Testis (tissue), 3 donors: Measurements from ENCODE around the gene PAX8. TPM values are rescaled to one million over a fixed set of nuclear protein-coding genes. Genes with fewer than 3 reads are reported as not detected.

ENCODE experiments used
- DNase-seq: peaks from one replicate; pipeline ENCODE4 v3.0.0-alpha.2; 2019
- H3K27ac ChIP-seq, 2 donors: fragments of 200-600 bp; sonication (generic); one replicate each; pipeline ENCODE4 v1.5.1; 2019
- H3K27me3 ChIP-seq: fragments of 200-600 bp; sonication (generic); one replicate; pipeline ENCODE4 v1.5.1; 2019
- H3K36me3 ChIP-seq: fragments of 200-600 bp; sonication (generic); one replicate; pipeline ENCODE4 v1.5.1; 2017; ENCODE audit warnings: low read depth; ENCODE audit errors: missing control alignments
- H3K4me1 ChIP-seq: fragments of 200-600 bp; sonication (generic); one replicate; pipeline ENCODE4 v1.5.1; 2019
- H3K4me3 ChIP-seq, 2 donors: fragments of 200-600 bp; sonication (generic); one replicate each; pipeline ENCODE4 v1.5.1; 2017 to 2019
- H3K9me3 ChIP-seq: fragments of 200-600 bp; sonication (generic); one replicate; pipeline ENCODE4 v1.5.1; 2017
- POLR2A ChIP-seq: fragments of 450-650 bp; IDR thresholded peaks from one replicate; pipeline ENCODE4 v1.6.1; 2017; ENCODE audit warnings: antibody characterized with exemption, mild to moderate bottlenecking, moderate library complexity
- WGBS, 2 donors: methylation state at CpG; one replicate each; pipeline ENCODE4 v1.1.5; 2018; 5-methylcytosine and 5-hydroxymethylcytosine counted together
- intact Hi-C: fragments of 100-400 bp; cut with DNase I; formaldehyde crosslinking; loops from one replicate; pipeline ENCODE4 v1.15.1; 2023; ENCODE audit warnings: low total_unique reads
- polyA plus RNA-seq: library from polyadenylated mRNA; stranded (reverse); fragments of 350-450 nt; fragmentation: Illumina TruSeq; extraction: RNeasy Lipid Tissue Mini Kit (QIAGEN cat#74804); gene quantifications from one replicate; pipeline ENCODE4 v1.2.3, GENCODE V29; 2014; ENCODE audit warnings: low read depth, low replicate concordance; ENCODE audit not compliant: insufficient read depth
- total RNA-seq, 2 donors: library from RNA; depleted of rRNA; stranded (reverse); fragments of >200 nt; gene quantifications; one replicate each; pipeline ENCODE4 v1.2.3, GENCODE V29; 2016
- TF ChIP-seq, protein P1 (sequence below), 3 experiments: fragments of 450-650 bp in 2 of 3; fragments of 200-600 bp in 1 of 3; sonication (generic) in 1 of 3; IDR thresholded peaks; one replicate each; pipeline ENCODE4 v1.5.1; 2016 to 2019; ENCODE audit warnings: antibody characterized with exemption in 3 of 3, mild to moderate bottlenecking in 2 of 3, moderate library complexity in 1 of 3

Gene PAX8
- total and polyA plus RNA-seq, 3 donors from 2014 or later, result 4.7 to 22.3 (median 5.4) TPM

DNA sequence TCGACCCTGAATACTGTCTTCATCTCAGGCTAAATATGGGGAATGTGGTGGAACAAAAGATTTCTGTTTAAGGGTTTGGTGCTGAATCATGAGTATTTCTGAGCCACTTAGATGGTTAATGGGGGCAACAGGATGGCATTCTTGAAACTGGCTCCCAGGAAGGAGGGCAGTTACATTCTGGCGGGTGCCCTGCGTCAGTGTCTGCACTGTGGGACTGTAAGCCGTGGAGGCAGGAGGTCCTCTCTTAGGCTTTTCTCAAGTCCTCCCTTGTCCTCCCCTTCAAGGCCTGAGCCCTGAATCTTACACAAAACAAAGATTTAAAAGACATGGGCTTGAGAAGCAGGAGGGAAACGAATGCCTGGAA lies 59.2 kb downstream of the PAX8 start:
- DNase-seq, result no peak
- TF ChIP-seq POLR2A, result no peak
- TF ChIP-seq, protein P1, sequence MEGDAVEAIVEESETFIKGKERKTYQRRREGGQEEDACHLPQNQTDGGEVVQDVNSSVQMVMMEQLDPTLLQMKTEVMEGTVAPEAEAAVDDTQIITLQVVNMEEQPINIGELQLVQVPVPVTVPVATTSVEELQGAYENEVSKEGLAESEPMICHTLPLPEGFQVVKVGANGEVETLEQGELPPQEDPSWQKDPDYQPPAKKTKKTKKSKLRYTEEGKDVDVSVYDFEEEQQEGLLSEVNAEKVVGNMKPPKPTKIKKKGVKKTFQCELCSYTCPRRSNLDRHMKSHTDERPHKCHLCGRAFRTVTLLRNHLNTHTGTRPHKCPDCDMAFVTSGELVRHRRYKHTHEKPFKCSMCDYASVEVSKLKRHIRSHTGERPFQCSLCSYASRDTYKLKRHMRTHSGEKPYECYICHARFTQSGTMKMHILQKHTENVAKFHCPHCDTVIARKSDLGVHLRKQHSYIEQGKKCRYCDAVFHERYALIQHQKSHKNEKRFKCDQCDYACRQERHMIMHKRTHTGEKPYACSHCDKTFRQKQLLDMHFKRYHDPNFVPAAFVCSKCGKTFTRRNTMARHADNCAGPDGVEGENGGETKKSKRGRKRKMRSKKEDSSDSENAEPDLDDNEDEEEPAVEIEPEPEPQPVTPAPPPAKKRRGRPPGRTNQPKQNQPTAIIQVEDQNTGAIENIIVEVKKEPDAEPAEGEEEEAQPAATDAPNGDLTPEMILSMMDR (IDR thresholded peaks at IDR 0.05), result no peak
- intact Hi-C loops, result no loop called here
- peaks cover 20% of the 10 kb centered on the region for H3K4me1 ChIP-seq
- H3K36me3 ChIP-seq, result no peaks in the 10 kb centered on the region
- no peaks in the 10 kb centered on the region for H3K9me3 ChIP-seq
- 80 to 81% methylated on average over 5 of the region's 5 CpGs for WGBS, 2 donors
- no peak overlapping the region for H3K27ac ChIP-seq
- H3K4me3 ChIP-seq, result no peak overlapping the region
- no peaks in the 10 kb centered on the region for H3K27me3 ChIP-seq

- DNase-seq, result no peak
- no peak overlapping the region for H3K4me3 ChIP-seq
- H3K27me3 ChIP-seq, result no peaks in the 10 kb centered on the region
- no peak overlapping the region for H3K27ac ChIP-seq
- no peaks in the 10 kb centered on the region for H3K9me3 ChIP-seq
- peaks cover 20% of the 10 kb centered on the region for H3K4me1 ChIP-seq
- no peaks in the 10 kb centered on the region for H3K36me3 ChIP-seq
- intact Hi-C loops, result no loop called here
- TF ChIP-seq POLR2A, result no peak
- TF ChIP-seq, protein P1 (IDR thresholded peaks at IDR 0.05), result no peak
- WGBS, 2 donors, result 74 to 85% methylated on average over 2 of the region's 2 CpGs
Measured at GRCh38 chr2:113219092-113219441, 59.7 kb downstream of the PAX8 start.

GRCh38 chr2:113218283-113219091 lies 60.2 kb downstream of the PAX8 start:
- TF ChIP-seq POLR2A, result no peak
- TF ChIP-seq, protein P1 (IDR thresholded peaks at IDR 0.05), result no peak
- Histone ChIP-seq H3K4me1 (peaks cover 20% of the 10 kb centered on the region), H3K9me3 (no peaks in the 10 kb centered on the region), H3K4me3 (no peak overlapping the region), H3K36me3 (no peaks in the 10 kb centered on the region), H3K27me3 (no peaks in the 10 kb centered on the region), H3K27ac (no peak overlapping the region)
- DNase-seq, result peak; percentile 62
- 38 to 59% methylated on average over 8 of the region's 8 CpGs for WGBS, 2 donors
- intact Hi-C loops, result no loop called here

GRCh38 chr2:113217455-113218282 lies 61.1 kb downstream of the PAX8 start:
- Histone ChIP-seq H3K4me1 (peaks cover 21% of the 10 kb centered on the region), H3K36me3 (no peaks in the 10 kb centered on the region), H3K27ac (no peak overlapping the region), H3K4me3 (no peak overlapping the region), H3K9me3 (no peaks in the 10 kb centered on the region), H3K27me3 (no peaks in the 10 kb centered on the region)
- intact Hi-C loops, result no loop called here
- WGBS, 2 donors, result 76 to 84% methylated on average over 10 to 15 of the region's 15 CpGs
- no peak for DNase-seq
- TF ChIP-seq, protein P1 (IDR thresholded peaks at IDR 0.05), result no peak
- TF ChIP-seq POLR2A, result no peak
